WTC11 (cell line): ENCODE results near the gene MSLN. TPM values are rescaled to one million over a fixed set of nuclear protein-coding genes. Genes with fewer than 3 reads are reported as not detected.

ENCODE experiments used
- ATAC-seq: fragments of 200-7000 bp; cut with Tn5 transposase; 2 replicates; pipeline ENCODE4 v1.10.0; 2021; ENCODE audit warnings: mild to moderate bottlenecking, moderate library complexity
- CTCF ChIA-PET: fragments of 300-600 bp; sonication (Branson Sonifier 250); formaldehyde crosslinking; loops from one replicate; lab custom pipeline; 2021; ENCODE audit warnings: antibody characterized with exemption; lab: Charles Lee
- POLR2A ChIA-PET: fragments of 350-600 bp; sonication (Branson Sonifier 250); formaldehyde crosslinking; loops from one replicate; lab custom pipeline; 2021; ENCODE audit warnings: antibody characterized with exemption; lab: Charles Lee
- DNase-seq: peaks from one replicate; pipeline ENCODE4 v3.0.0; 2021; ENCODE audit warnings: low spot score
- H3K27ac Mint-ChIP-seq: 2 replicates; pipeline ENCODE4 v1.8.0; 2021; ENCODE audit warnings: mixed read lengths
- H3K27me3 Mint-ChIP-seq: 2 replicates; pipeline ENCODE4 v1.8.0; 2021; ENCODE audit warnings: low read depth, mild to moderate bottlenecking, moderate library complexity, mixed read lengths
- H3K36me3 Mint-ChIP-seq: 2 replicates; pipeline ENCODE4 v1.8.0; 2021; ENCODE audit warnings: mixed read lengths
- H3K4me1 Mint-ChIP-seq: 2 replicates; pipeline ENCODE4 v1.8.0; 2022; ENCODE audit warnings: mixed read lengths
- H3K4me3 Mint-ChIP-seq: 2 replicates; pipeline ENCODE4 v1.8.0; 2021; ENCODE audit warnings: mild to moderate bottlenecking, moderate library complexity, mixed read lengths
- H3K9me3 Mint-ChIP-seq: 2 replicates; pipeline ENCODE4 v1.8.0; 2021; ENCODE audit warnings: mixed read lengths
- GABPB1 ChIP-seq: sonication (generic); formaldehyde crosslinking; IDR thresholded peaks from 2 replicates; pipeline ENCODE4 v1.8.1; 2023; ENCODE audit warnings: mild to moderate bottlenecking, missing genetic modification reagents
- IRF2 ChIP-seq: sonication (generic); formaldehyde crosslinking; IDR thresholded peaks from 2 replicates; pipeline ENCODE4 v1.8.0; 2022; ENCODE audit warnings: low read depth, missing genetic modification reagents, borderline replicate concordance
- KAT7 ChIP-seq: sonication (generic); formaldehyde crosslinking; IDR thresholded peaks from 2 replicates; pipeline ENCODE4 v1.8.1; 2023; ENCODE audit warnings: missing genetic modification reagents, mild to moderate bottlenecking, borderline replicate concordance
- NFATC4 ChIP-seq: fragments of 250-450 bp; sonication (Bioruptor Pico); IDR thresholded peaks from 2 replicates; pipeline ENCODE4 v1.9.0; 2021; ENCODE audit warnings: mild to moderate bottlenecking
- NR2C2 ChIP-seq: sonication (generic); formaldehyde crosslinking; IDR thresholded peaks from 2 replicates; pipeline ENCODE4 v1.8.0; 2022; ENCODE audit warnings: mild to moderate bottlenecking, missing genetic modification reagents
- PRRX2 ChIP-seq: fragments of 250-450 bp; sonication (Bioruptor Pico); IDR thresholded peaks from 2 replicates; pipeline ENCODE4 v1.8.0; 2021; ENCODE audit warnings: mild to moderate bottlenecking
- RELA ChIP-seq: sonication (generic); formaldehyde crosslinking; IDR thresholded peaks from 2 replicates; pipeline ENCODE4 v1.8.1; 2022; ENCODE audit warnings: missing genetic modification reagents, mild to moderate bottlenecking, borderline replicate concordance
- ZNF219 ChIP-seq: sonication (generic); formaldehyde crosslinking; IDR thresholded peaks from 2 replicates; pipeline ENCODE4 v1.8.0; 2023; ENCODE audit warnings: missing genetic modification reagents, mild to moderate bottlenecking, borderline replicate concordance
- ZNF416 ChIP-seq: fragments of 250-450 bp; sonication (Bioruptor Pico); IDR thresholded peaks from 2 replicates; pipeline ENCODE4 v1.9.0; 2021; ENCODE audit warnings: mild to moderate bottlenecking, inconsistent platforms
- total RNA-seq: library from RNA; stranded (reverse); gene quantifications from 3 replicates; pipeline ENCODE4 v1.2.3, GENCODE V29; 2021
- TF ChIP-seq, protein P1 (sequence below): sonication (generic); formaldehyde crosslinking; IDR thresholded peaks from 2 replicates; pipeline ENCODE4 v1.8.1; 2022; ENCODE audit warnings: mild to moderate bottlenecking, moderate library complexity, missing genetic modification reagents
- TF ChIP-seq, protein P2 (sequence below): sonication (generic); formaldehyde crosslinking; conservative IDR thresholded peaks from 2 replicates; pipeline ENCODE4 v1.8.1; 2023; ENCODE audit warnings: mild to moderate bottlenecking, low read depth, missing genetic modification reagents, moderate library complexity
- TF ChIP-seq, protein P3 (sequence below): sonication (generic); formaldehyde crosslinking; IDR thresholded peaks from 2 replicates; pipeline ENCODE4 v1.8.0; 2022; ENCODE audit warnings: missing genetic modification reagents
- TF ChIP-seq, protein P4 (sequence below): fragments of 250-450 bp; sonication (Bioruptor Pico); conservative IDR thresholded peaks from 2 replicates; pipeline ENCODE4 v1.9.0; 2021; ENCODE audit warnings: mild to moderate bottlenecking

The MSLN gene
- total RNA-seq, 1 experiment from 2014 or later = 0.20 TPM

DNA sequence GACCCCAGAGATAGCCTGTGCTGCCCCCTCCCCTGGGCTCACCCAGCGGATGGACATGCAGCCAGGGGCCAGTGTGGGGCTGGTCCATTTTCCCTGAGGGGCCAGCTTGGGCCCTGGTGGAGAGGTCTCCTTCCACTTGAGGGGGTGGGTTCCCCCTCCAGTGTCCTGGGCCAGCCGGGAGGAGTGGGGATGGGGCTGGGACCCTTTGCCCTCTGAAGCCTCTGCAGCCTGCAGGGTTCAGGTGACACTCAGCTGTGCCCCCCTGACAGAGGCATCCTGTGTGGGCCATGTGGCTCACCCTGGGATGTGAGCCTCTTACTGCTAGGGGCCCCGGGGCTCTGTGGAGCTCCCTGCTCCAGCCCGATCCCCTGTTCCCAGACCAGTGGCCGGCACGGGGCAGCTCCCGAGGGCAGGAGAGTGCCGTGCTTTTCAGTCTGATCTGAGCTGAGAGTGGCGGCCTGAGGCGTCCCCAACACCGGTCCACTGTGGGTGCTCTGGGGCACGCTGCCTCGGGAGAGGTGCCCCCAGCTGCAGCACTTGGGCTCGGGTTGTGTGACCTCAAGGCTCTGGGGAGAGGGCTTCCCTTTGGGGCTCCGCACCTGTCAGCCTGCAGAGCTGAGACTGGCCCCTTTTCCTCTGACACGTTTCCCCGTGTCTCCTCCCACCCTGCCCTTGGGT lies 40.4 kb downstream of the MSLN start:
- Mint-ChIP-seq H3K4me1 (no peaks in the 10 kb centered on the region), H3K36me3 (peaks cover 10% of the 10 kb centered on the region), H3K9me3 (no peaks in the 10 kb centered on the region), H3K27ac (no peak overlapping the region), H3K4me3 (no peak overlapping the region), H3K27me3 (peaks cover 39% of the 10 kb centered on the region)
- TF ChIP-seq, protein P1, sequence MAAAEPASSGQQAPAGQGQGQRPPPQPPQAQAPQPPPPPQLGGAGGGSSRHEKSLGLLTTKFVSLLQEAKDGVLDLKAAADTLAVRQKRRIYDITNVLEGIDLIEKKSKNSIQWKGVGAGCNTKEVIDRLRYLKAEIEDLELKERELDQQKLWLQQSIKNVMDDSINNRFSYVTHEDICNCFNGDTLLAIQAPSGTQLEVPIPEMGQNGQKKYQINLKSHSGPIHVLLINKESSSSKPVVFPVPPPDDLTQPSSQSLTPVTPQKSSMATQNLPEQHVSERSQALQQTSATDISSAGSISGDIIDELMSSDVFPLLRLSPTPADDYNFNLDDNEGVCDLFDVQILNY (CRISPR knock-in tag) = 0 out of 2 replicates have a peak, but pooled peaks have one; percentile 30
- TF ChIP-seq, protein P2, sequence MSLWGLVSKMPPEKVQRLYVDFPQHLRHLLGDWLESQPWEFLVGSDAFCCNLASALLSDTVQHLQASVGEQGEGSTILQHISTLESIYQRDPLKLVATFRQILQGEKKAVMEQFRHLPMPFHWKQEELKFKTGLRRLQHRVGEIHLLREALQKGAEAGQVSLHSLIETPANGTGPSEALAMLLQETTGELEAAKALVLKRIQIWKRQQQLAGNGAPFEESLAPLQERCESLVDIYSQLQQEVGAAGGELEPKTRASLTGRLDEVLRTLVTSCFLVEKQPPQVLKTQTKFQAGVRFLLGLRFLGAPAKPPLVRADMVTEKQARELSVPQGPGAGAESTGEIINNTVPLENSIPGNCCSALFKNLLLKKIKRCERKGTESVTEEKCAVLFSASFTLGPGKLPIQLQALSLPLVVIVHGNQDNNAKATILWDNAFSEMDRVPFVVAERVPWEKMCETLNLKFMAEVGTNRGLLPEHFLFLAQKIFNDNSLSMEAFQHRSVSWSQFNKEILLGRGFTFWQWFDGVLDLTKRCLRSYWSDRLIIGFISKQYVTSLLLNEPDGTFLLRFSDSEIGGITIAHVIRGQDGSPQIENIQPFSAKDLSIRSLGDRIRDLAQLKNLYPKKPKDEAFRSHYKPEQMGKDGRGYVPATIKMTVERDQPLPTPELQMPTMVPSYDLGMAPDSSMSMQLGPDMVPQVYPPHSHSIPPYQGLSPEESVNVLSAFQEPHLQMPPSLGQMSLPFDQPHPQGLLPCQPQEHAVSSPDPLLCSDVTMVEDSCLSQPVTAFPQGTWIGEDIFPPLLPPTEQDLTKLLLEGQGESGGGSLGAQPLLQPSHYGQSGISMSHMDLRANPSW (CRISPR knock-in tag) = no peak
- TF ChIP-seq IRF2 (CRISPR knock-in tag) = 0 out of 2 replicates have a peak, but pooled peaks have one; percentile 14
- ATAC-seq = peak; percentile 3
- ChIA-PET CTCF (interaction anchor here (0.8 to 3.6 kb wide), 9 partner anchors 16 to 305 kb away, joined by 3 to 17 read pairs (median 4); no protein-coding TSS in a partner anchor), POLR2A (interaction anchor here (0.6 to 2.8 kb wide), 5 partner anchors 12 to 85 kb away, joined by 3 to 12 read pairs (median 4); partner anchors contain the start of genes CHTF18 and RPUSD1)
- no peak for DNase-seq

DNA sequence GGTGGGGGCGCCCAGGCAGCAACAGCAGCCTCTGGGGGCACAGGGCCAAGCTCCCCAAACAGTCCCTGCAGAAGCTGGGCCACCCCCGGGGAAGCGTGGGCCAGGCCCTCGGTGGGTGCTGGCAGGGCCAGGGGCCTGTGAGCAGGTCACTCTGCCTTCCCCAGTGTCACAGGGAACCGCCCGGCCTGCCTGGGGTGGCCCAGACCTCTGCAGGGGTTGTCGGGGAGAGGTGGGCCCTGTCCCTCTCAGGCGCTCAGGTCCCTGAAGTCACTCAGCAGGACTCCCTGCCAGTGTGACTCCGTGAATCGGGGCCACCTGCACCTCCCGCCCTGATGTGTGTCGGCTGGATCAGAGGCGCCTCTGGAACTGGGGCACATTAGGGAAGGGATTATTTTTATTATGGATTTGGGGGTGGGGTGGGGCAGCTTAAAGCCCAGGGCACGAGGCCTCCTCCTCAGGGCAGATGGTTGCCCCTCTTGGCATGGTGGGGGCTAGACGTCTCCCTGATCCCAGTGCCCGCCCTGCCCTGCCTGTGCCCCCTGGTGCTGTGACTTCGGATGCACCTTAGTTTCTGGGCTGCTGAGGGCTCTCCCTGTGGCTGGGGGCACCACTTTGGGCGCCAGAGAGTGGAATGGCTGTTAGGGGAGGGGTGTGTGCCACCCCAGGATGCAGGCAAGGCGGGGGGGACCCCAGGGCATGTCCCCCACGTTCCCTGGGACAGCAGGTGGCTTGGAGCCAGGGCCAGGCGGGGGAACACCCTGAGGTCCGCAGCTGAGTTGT lies 41.2 kb downstream of the MSLN start:
- TF ChIP-seq ZNF416 (CRISPR knock-in tag) (no peak), NFATC4 (CRISPR knock-in tag) (no peak), RELA (CRISPR knock-in tag) (no peak), PRRX2 (CRISPR knock-in tag) (no peak), ZNF219 (CRISPR knock-in tag) (no peak), KAT7 (CRISPR knock-in tag) (no peak), NR2C2 (no peak), GABPB1 (CRISPR knock-in tag) (no peak)
- TF ChIP-seq, protein P3, sequence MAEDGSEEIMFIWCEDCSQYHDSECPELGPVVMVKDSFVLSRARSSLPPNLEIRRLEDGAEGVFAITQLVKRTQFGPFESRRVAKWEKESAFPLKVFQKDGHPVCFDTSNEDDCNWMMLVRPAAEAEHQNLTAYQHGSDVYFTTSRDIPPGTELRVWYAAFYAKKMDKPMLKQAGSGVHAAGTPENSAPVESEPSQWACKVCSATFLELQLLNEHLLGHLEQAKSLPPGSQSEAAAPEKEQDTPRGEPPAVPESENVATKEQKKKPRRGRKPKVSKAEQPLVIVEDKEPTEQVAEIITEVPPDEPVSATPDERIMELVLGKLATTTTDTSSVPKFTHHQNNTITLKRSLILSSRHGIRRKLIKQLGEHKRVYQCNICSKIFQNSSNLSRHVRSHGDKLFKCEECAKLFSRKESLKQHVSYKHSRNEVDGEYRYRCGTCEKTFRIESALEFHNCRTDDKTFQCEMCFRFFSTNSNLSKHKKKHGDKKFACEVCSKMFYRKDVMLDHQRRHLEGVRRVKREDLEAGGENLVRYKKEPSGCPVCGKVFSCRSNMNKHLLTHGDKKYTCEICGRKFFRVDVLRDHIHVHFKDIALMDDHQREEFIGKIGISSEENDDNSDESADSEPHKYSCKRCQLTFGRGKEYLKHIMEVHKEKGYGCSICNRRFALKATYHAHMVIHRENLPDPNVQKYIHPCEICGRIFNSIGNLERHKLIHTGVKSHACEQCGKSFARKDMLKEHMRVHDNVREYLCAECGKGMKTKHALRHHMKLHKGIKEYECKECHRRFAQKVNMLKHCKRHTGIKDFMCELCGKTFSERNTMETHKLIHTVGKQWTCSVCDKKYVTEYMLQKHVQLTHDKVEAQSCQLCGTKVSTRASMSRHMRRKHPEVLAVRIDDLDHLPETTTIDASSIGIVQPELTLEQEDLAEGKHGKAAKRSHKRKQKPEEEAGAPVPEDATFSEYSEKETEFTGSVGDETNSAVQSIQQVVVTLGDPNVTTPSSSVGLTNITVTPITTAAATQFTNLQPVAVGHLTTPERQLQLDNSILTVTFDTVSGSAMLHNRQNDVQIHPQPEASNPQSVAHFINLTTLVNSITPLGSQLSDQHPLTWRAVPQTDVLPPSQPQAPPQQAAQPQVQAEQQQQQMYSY (CRISPR knock-in tag) = no peak
- TF ChIP-seq, protein P4, sequence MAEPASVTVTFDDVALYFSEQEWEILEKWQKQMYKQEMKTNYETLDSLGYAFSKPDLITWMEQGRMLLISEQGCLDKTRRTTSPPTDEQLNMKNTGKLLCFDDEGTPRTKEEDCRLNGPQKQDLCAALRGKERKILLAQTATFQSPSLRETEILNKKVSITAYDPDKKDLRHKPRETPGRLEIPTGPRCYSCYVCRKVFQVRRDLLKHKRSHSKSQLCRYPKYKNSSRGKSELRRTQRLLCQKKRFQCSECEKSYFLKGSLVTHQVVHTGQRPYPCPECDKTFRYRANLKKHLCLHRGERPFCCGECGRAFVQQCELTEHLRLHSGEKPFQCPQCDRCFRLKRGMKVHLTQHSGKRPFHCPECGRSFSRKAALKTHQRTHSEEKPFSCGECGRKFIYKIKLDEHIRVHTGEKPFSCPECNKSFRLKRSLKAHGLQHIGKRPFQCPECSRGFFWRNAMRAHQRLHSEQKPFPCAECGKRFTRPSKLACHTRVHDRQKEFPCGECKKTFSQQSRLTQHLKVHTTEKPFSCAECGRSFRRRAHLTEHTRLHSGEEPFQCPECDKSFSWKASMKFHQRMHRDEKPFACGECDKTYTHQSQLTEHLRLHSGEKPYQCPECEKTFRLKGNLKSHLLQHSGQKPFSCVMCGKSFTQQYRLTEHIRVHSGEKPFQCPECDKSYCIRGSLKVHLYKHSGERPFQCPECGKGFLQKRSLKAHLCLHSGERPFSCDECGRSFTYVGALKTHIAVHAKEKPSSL (CRISPR knock-in tag) = no peak
- TF ChIP-seq, all 79 proteins: peak for 0
- no peak overlapping the region for H3K4me3 Mint-ChIP-seq
- ChIA-PET POLR2A (interaction anchor here (0.6 to 2.8 kb wide), 5 partner anchors 13 to 82 kb away, joined by 3 to 12 read pairs (median 4); partner anchors contain the start of genes CHTF18 and RPUSD1), CTCF (interaction anchor here (0.8 to 3.6 kb wide), 7 partner anchors 16 to 304 kb away, joined by 3 to 17 read pairs (median 4); no protein-coding TSS in a partner anchor)
- H3K4me1 Mint-ChIP-seq = no peaks in the 10 kb centered on the region
- DNase-seq = no peak
- H3K27me3 Mint-ChIP-seq = peaks cover 39% of the 10 kb centered on the region
- H3K36me3 Mint-ChIP-seq = peaks cover 7% of the 10 kb centered on the region
- no peaks in the 10 kb centered on the region for H3K9me3 Mint-ChIP-seq
- no peak overlapping the region for H3K27ac Mint-ChIP-seq
- no peak for ATAC-seq
